NCI-H1092 treated with DMSO at 0.1 percent for 48 hours (cell line): ENCODE results near the gene UBAP2.

Experiments used
- DNase-seq: peaks from one replicate; lab custom pipeline; 2025; lab: John Stamatoyannopoulos, UW

Gene UBAP2

DNA sequence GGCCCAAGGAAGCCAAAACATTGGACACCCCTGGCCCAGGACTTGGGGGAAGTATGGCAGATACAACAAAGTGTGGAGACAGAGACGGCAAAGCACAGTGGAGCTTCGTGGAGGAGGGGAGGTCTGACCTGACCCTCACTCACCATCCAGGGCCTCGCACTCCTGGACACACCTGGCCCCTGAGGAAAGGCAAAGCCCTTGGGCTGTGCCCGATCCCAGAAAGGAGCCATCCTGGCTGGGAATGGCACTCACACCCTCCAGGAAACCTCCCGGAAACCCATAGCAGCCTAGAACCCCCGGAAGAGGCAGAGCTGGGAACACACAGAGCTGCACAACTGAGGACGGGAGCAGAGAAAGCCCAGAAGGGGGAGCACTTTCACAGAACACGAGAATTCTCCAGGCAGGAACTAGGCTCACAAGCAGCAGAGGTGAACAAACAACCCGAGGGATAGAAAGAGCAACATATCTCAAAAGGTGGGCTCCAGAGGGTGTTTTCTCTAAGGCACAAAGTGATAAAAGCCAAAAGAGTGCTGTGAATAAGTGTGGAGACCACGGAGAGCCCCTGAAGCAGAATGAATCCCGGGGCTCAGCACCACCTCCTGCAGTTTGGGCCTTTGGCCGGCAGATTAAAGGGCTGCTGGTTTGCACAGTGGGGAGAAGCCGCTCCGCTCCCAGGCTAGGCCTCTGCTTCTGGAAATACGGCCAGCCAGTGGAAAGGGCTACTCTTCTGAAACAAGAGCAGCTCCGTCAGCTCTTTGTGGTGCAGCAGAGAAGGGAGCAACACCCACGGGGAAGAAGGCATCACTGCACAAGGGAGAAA lies 123.5 kb downstream of the UBAP2 start:
- DNase-seq, result peak; percentile 24

DNA sequence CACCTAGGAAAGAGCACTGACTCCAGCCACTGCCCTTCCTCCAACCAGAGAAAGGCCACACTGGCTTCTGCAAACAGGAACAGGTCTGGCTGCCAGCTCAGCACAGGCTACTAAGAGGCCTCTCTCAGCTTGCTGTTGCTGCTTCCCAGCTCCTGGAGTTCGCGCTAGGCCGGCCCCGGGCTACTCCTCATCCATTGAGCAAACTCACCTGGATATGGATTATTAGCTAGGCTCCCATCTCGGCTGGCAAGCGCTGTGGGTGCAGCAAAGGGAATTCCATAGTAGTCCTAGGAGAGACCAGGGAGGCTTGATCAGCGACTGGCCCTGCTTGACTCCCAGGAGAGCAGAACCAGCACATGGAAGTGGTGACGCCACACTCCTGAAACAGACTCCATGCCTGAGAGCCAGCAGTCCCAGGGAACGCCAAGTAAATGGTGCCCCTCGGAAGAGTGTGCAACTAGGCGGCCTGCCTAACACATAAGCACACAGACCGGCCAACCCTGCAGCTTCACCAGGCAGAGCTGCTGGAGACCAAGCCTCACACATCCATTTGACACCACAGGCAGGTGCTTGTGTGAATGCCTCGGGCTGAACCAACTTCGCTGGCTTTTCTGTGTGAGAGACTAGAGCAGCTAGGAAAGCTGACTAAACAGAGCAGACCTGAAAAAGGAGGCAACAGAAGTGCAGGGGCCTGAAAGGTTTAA lies 124.5 kb downstream of the UBAP2 start:
- DNase-seq, result no peak

DNA sequence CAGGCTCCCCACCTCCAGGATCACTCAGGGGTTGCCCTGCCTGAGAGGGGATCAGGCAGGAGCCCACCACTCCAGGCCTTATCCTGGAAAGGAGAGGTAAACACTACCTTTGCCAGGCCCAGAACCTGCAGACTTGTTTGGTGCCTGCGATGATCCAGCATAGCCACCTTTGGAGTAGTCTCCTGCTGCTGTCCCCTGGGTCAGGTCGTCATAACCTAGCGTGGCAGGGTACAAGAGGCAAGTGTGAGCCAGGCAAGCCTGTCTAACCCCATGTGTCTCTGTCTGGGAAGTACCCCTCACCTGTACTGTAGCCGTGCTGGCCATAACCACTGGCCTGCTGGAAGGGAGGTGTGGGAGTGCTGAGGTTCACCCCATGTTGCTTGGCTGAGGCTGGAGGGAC lies 125.6 kb downstream of the UBAP2 start:
- no peak for DNase-seq

DNA sequence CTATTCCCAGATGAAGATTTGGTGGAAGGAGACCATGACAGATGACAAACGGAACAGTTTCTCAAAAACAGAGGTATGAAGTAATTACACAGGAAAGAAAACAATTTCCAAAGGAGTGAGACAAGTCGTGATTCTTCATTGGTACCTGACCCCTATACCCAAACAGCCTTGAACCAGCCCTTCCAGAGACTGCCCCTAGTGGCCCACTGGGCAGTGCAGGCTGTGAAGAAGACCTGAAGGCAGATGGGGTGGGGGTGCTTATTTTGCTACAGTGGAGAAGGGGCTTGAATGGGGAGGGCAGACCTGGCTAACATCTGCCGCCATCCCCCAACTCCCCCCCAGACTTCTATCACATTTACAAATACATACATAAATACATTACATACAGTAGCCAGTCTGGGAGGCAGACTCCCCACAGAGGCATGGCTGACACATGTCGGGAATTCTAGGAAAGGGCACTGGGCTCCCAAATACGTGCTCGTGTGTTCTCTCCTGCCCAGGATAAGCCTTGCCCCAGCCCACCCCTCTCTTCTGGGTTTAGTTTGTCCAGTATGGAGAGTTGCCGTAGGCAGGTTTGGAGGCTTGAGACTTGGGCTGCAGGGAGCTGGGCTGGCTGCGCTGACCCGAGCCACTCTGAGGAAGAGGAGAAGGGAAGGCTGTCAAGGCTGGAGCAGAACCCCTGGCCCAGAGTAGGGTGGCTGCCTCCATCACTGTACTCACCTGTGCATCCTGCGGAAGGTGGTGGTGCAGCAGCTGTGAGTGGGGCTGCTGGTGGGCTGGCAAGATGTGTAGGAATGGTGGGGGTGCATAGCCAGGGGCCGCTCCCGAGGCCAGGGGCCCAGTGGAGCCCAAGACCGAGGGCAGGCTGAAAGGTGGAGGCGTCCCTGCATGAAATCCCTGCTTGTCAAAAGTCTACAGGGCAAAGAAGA lies 126.5 kb downstream of the UBAP2 start:
- no peak for DNase-seq

DNA sequence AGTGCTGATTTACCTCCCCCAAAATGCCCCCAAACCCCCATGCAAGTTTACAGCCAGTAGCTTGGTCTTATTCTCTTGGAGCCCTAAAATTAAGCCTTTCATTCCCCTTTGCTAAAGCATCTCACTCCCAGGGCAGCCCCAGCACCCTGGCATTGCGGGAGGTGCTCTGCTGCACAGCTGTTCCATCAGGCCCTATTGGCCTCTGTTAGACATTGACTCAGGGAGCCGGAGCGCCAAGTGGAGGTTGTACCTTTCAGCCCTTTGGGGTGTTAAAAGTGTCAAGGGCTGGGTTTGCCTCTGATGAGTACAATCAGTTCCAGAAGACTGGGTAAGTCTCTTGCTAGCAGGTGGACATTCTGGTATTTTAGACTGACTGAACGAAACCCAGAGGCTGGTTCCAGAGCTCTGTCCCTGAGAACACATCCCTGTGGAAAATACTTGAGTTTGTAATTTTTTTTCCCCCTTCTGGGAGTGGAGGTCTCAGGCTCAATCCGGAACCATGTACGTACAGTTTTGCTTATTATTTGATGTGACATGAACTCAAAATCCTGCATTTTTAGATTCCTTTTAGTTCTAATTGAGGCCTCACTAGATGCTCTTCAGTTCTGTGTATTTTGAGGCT lies 129.3 kb downstream of the UBAP2 start:
- DNase-seq, result no peak

DNA sequence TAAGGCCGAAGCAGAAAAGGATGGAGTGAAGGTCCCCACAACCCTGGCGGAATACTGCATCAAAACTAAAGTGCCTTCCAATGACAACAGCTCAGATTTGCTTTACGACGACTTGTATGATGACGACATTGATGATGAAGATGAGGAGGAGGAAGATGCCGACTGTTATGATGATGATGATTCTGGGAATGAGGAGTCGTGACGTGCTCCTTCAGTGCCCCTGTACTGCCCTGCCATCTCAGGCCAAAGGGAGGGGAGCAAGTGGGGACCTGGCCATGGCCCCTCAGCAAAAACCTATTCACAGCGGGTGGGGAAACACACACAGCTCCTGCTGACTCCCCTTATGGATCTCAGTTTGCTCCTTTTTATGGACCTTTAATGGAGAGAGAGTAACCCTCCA lies 131.7 kb downstream of the UBAP2 start:
- no peak for DNase-seq

DNA sequence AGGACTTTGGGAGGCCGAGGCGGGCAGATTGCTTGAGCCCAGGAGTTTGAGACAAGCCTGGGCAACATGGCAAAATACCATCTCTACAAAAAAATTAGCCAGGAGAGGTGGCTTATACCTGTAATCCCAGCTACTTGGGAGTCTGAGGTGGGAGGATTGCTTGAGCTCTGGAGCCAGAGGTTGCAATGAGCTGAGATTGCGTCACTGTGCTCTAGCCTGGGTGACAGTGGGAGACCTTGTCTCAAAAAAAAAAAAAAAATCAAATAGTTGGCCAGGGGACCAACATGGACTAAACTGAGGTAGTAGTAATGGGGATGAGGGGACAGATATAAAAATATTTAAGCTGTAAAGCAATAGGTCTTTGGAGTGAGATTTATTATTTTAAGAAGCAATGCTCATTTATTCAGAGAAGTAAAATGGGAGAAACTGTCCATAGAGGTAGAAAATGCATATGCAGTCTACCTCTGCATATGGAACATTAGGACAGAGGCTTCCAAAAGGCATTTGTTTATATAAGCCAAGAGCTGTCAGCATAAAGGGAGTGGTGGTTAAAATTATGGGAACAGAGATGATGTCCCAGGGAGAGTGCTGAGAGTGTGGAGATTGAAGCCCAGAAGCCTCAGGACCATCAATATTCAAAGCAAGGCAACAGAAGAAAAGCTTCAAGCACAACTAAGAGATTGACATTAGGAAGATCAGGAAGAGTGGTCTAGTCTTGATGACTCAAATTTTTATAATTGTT lies 133.6 kb downstream of the UBAP2 start:
- no peak for DNase-seq

DNA sequence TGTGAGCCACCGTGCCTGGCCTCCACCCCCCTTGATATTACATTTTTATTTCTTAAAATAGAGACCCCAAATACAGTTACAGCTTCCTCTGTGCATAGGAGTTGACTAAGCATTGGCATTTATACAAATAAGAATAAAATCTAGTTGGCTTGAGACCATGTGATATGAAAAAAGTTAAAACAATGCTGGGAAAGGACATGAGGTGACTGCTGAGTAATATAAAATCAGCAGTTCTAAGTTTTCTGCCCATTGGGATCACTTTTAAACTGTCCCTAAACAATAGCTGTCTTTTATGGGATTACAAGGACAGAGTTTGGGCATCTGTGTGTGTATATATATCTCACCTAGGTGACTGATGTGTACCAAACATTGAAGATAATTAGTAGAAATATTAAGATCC lies 135.1 kb downstream of the UBAP2 start:
- no peak for DNase-seq

DNA sequence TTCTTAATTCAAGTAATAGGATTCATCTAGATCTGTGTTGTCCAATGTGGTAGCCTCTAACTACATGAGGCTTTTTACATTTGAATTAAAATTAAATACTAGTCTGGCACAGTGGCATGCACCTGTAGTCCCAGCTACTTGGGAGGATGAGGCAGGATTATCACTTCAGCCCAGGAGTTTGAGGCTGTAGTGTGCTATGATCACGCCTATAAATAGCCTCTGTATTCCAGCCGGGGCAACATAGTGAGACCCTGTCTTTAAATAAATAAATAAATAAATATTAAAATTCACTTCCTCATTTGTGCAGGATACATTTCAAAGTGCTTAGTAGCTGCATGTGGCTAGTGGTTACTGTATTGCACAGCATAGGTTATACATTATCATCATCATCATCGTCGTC lies 139.9 kb downstream of the UBAP2 start:
- DNase-seq, result no peak

DNA sequence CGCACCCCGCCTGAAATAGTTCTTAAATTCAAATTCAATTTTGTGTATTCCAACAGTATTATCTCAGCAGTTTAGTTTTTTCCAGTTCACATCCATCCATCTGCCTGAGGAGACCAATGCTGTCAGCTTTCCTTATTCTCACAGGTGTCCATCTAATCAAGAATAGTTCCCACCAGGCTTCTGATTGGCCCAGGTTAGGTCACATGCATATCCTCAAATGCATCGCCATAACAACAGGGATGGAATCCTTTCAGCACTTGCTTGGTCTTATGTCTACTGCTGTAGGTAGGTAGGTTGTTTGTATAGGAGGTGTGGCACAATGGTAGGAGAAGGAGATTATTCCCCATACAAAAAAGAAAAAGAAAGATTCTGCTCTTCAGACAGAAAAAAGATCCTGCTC lies 140.6 kb downstream of the UBAP2 start:
- no peak for DNase-seq

DNA sequence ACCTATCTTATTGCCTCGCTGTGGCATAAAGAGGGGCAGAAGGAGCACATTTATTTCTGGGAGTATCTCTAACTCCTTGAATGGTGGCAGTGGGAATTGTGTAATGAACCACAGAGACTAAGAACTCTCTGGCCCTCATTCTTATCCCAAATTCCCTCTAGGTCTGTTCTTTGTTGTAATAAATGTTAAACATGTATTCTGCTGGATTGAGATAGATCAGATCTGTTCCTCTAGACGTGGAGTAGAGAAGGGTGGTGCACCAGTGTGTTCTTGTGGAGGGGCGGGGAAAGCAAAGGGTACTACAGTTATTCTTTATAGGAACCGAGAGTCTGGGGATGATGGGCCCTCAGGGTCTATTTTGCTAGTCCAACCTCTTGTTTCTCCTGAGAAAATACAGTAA lies 141.3 kb downstream of the UBAP2 start:
- DNase-seq, result no peak

DNA sequence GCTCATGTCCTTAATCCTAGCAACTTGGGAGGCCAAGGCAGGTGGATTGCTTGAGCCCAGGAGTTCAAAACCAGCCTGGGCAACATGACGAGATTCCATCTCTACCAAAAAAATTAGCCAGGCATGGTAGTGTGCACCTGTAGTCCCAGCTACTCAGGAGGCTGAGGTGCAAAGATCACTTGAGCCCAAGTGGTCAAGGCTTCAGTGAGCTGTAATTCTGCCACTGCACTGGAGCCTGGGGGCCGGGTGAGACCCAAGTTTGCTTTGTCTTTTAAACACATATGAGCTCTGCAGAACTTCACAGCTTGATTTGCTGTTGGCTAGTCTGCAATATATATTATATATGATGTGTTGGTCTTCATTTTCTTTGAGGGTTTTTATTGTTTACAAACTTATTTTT lies 141.9 kb downstream of the UBAP2 start:
- DNase-seq, result no peak

DNA sequence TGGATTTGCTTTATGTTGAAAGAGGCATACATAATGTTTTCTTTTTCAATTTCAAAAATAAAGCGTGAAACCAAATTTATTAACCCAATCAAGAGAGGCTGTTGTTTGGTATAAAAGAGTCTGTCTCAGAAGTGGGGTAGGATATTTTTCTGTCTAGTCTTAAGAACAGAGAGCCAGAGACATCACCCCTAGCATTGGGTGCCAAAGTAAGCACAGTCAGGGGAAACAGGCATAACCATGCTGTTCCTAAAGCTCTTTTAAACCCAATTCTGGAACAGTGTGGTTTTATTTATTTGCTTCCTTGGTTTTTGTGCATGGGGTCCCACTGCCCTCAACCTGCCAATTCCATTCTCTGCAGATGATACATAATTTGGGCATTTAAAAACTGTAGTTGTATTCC lies 143.6 kb downstream of the UBAP2 start:
- DNase-seq, result no peak

DNA sequence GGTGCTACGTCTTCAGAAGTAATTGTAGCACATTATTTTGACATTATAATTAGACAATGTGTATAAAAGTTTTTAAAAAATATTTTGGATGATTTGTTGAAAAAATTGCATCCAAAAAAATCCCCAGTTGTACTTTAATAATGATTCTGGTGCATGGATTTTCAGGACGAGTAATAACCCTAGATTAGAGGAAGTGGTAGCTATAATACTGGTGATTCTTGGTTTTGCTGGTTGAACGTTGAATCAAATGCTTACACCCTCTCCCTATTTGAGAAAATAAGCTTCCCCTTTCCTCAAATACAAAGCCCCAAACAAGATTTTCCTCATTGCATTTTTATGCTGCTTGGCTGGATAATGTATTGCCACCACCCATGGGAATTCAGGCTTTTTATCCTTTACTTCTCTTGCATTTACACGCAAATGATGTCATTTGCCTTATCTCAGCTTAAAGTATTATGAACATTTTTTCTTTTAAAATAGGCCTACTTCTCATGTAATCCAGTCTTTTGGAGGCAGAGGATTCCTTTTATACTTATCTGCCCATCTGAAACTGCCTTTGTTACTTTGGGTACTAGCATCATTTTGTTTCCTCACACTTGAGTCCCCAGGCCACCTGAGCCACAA lies 145.4 kb downstream of the UBAP2 start:
- no peak for DNase-seq

DNA sequence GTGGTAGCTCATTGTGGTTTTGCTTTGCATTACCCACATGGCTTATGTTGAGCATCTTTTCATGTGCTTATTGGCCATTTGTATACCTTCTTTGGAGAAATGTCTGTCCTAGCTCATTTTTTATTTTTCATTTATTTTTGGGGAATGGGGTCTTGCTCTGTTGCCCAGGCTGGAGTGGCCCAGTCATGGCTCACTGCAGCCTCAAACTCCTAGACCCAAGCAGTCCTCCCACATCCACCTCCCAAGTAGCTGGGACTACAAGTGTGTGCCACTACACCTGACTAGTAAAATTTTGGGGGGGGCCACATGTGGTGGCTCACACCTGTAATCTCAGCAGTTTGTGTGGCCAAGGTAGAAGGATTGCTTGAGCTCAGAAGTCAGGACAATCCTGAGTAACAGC lies 154.4 kb downstream of the UBAP2 start:
- DNase-seq, result no peak

DNA sequence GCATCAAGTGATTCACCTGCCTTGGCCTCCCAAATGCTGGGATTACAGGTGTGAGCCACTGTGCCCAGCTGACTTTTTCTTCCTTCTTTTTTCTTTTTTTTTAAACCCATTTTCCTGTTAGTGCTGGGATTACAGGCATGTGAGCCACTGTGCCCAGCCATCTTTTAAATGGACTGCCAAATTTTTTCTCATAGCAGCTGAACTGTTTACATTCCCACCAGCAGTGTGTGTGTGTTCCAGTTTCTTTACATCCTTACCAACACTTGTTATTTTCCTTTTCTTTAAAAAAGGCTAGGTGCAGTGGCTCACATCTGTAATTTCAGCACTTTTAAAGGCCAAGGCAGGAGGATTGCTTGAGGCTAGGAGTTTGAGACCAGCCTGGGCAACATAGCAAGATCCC lies 154.8 kb downstream of the UBAP2 start:
- no peak for DNase-seq

DNA sequence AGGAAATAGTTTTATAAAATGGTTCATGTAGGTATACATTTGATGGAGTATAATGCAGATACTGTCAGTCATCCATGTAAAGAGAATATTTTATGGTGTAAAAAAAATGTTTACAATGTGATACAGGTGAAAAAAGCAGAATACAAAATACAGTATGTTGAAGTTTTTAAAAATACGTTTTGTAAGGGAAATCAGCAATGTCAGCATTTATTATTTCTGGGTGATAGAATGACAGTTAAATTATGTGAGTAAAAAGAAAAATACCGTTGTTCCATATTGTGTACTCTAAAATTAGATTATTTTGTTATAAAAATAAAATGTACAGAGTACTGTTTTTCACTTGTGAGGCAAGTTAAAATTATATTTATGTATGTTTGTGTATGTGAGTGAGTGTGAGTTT lies 162.7 kb downstream of the UBAP2 start:
- no peak for DNase-seq

DNA sequence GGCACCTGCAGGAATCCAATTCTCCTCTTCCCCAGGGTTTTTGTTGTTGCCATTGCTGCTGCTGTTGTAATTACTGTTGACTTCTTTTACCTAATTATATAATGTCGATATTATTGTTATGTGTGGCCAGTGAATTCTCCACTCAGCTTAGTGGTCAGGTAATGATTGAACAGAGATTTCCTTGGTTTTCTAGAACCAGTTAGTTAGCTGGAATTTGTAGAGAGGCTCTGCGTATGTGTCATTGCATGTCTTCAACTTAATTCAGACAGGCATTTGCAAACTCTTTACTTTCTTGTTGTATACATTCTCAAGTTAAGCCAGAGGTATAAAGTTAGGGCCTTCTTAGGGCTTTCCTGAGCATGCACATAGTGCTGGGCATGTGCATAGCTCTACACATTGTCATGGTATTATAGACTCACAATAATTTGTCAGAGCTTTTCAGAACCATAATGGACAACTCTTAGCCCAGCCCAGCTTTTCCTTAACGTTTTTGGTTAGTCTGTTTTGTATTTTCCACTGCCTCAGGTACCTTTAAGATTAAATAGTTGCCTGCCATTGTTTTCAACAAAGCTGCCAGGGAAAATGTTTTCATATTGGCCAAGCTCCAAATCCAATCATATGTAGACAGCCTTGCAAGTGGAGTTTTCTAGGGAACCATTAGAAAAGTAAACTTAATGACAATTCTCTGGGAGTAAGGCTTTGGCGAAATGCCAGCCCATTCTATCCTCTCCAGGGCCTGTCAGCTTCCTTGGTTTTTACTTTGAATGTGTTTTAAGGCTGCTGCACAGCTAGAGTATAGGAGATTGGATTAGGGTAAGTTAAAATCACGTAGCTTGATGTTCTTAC lies 163.6 kb downstream of the UBAP2 start:
- peak; percentile 55 for DNase-seq

DNA sequence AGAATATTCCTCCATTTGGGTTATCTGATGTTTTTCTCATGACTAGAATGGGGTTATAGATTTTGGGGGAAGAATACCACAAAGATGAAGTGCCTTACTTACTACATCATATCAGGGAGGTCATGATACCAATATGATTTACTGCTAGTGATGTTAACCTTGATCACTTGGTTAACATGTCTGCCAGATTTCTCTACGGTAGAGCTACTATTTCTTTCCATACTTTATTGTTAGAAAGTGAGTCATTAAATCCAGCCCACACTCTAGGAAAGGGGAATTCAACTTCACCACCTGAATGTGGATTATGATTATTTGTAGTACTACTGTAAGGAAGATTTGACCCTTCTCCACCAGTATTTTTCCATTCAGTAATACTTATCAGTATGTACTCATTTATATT lies 167.1 kb downstream of the UBAP2 start:
- no peak for DNase-seq
